WTC11 (cell line): Measurements from ENCODE around the gene UGGT2.

Source experiments
- CTCF ChIP-seq: fragments of 200-600 bp; IDR thresholded peaks from 2 replicates; pipeline ENCODE4 v1.8.0; 2022; ENCODE audit warnings: antibody characterized with exemption
- IRF1 ChIP-seq: sonication (generic); formaldehyde crosslinking; IDR thresholded peaks from 2 replicates; pipeline ENCODE4 v1.8.0; 2023; ENCODE audit warnings: missing genetic modification reagents
- SP1 ChIP-seq: sonication (generic); formaldehyde crosslinking; conservative IDR thresholded peaks from 2 replicates; pipeline ENCODE4 v1.8.1; 2022; ENCODE audit warnings: missing genetic modification reagents

- no peak for TF ChIP-seq CTCF
- no peak for TF ChIP-seq IRF1 (CRISPR knock-in tag)
- no peak for TF ChIP-seq SP1 (CRISPR knock-in tag)
Measured at GRCh38 chr13:96093296-96094006, 40.2 kb upstream of the UGGT2 start.
